Inflammatory macrophage (primary cell): Measurements from ENCODE around the gene TNKS1BP1.

ENCODE experiments used
- DNase-seq, 2 donors: peaks; one replicate each; pipeline ENCODE4 v3.0.0-alpha.2; 2020 to 2022

The TNKS1BP1 gene

DNA sequence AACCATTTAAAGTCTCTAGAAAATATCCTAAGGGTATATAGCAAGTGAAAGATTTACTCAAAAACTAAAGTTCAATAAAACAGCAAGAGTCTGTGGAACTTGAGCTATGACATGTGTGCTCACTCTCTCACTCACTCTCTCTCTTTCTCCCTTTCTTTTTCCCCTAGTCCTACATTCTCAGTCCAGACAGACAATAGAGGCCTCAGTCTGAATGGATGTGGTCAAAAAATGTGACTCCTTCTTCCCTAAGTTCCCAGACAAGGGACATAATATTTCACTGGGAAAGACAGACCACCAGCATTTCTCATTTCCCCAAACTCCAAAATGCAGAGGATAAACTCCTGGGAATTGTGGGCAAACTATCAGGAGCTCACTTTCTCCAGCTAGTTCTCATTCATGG, 70.1 kb downstream of the TNKS1BP1 start:
- no peak for DNase-seq

DNA sequence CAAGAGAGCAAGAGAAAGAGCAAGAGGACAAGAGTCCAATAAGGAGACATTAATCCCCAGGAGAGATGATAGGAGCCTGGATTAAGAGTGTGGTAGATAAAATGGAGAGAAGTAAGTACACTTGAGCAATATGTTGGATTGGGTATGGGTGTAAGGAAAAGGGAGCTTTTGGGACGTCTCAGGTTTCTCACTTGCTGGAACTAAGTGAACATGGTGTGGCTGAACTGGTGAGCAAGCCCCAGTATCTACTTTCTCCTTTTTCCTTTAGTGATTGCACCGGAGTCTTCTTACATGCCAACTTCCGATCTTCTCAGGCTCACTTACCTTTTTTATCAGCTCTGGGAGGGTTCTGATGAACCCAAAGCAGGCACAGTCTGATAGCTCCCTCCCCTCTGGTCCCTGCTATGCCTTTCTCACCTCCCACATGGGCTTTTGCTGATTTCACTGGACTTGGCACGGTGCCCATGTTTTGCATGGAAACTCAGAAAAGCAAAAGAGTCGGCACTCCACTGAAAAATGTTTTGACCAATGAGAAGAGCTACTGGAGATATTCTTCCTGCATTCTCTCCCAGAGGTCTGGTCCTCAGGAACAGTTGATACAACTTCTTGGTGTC, 73.2 kb downstream of the TNKS1BP1 start:
- DNase-seq = no peak

DNA sequence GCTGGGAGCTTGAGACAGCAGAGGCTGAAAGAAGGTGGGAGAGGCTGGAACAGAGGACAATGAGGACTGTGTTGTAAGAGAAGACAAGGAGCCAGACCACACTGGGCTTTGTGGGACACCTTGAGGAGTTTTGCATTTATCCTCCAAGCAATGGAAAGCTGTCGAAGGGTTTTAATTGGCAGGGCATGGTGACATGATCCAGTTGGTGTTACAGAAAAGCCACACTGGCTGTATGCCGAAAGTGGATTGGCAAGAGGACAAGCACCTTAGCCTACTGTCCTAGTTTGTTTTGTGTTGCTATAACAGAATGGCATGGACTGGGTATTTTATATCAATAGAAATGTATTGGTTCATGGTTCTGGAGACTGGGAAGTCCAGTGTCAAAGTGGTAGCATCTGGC, 73.7 kb downstream of the TNKS1BP1 start:
- no peak for DNase-seq
